ENCODE data around the gene PTOV1.

DNA sequence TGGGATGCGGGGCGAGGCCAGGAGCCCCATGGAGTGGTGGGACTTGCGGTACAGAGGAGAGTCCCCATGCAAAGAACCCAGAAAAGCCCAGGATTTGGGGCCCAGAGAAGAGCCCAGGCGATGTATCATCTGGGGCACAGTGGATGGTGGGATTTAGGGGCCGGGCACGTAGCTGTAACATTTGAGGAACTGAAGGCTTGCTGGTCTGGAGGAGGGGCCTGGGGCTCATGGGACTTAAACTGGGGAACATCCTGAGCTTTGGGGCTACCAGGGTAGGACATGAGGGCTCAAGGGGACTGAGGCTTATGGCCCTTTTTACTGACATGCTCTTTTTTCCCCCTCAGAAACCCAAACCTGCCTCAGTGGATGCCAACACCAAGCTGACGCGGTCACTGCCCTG, 19.4 kb upstream of the PTOV1 start:
- TF ChIP-seq CTCF (conservative IDR thresholded peaks at IDR 0.05; ENCODE audit: low read depth, low read length) (no peak), MAFK (IDR thresholded peaks at IDR 0.05; ENCODE audit: low read depth, low read length) (no peak), MAZ (IDR thresholded peaks at IDR 0.05; ENCODE audit: borderline replicate concordance, low read depth, low read length) (no peak), SMC3 (IDR thresholded peaks at IDR 0.05; ENCODE audit: low read depth, low read length) (no peak), RFX5 (IDR thresholded peaks at IDR 0.05; ENCODE audit: low read depth, low read length) (no peak), POLR2A (IDR thresholded peaks at IDR 0.05; ENCODE audit: low read depth, low read length) (no peak), CEBPB (IDR thresholded peaks at IDR 0.05; ENCODE audit: low read depth, low read length) (no peak), MXI1 (IDR thresholded peaks at IDR 0.05; ENCODE audit: borderline replicate concordance, low read depth, low read length) (no peak), BHLHE40 (IDR thresholded peaks at IDR 0.05; ENCODE audit: low read depth, low read length) (no peak), RAD21 (IDR thresholded peaks at IDR 0.05; ENCODE audit: low read length) (no peak)
